GM19397 (cell line): ENCODE results near the gene CACNA1C.

Source experiments
- ATAC-seq: cut with Tn5 transposase; IDR thresholded peaks from one replicate; pipeline ENCODE4 v1.9.1; 2021; ENCODE audit warnings: mild to moderate bottlenecking, moderate library complexity; ENCODE audit not compliant: unreplicated experiment

The CACNA1C gene

GRCh38 chr12:2378835-2379330 is 326.1 kb downstream of the CACNA1C start:
- no peak for ATAC-seq

DNA sequence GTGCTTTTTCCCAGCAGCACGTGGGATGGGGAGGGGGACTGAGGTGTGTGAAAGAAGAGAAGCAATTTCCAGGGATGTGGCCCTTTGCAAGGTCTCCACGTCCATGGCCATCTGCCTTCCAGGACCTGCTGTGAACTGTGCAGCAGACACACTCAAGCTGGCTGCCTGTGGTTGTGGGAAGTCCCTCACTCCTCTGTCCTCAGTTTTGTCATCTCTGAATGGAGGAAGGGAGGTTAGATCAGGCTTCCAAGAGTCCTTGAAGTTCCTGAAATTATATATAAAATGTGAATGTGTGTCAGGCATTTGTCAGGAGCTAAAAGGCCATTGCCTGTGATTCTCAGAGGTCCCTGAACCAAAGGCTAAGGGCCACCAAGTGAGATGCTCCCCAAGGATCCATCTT is 328.2 kb downstream of the CACNA1C start:
- ATAC-seq: no peak

DNA sequence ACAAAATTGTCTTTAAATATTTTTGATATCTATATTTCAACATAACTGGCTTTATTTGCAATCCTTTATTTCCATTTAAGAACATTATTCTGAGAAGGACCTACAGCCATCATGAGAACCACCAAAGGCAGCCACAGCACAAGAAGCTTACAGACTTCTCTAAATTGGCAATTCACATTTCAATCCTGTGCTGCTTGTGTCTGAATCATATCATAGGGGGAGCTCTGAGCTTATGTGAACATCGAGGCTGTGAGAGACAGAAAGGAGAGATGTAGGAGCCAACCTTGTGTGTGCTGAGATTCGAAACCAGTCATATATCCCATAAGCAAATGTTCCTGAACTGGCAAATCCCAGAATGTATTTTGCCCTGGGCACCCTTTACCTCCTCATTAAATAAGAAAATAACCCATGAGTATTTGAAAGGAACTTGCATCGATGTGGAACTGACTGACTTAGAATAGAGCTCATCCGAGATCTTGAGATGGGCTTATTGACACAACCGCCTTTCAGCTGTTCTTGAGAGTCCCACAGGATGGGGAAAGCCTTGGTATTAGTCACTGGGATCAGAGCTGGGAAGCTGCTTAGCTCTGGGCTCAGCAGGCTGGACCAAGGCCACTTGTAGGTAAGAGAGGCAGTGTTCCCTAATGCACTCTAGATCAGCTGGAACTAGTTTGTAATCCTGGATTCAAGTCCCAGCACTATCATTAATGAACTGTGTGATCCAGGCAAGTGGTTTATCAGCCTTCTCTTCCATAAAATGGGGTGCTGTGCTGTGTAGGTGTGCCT is 329.8 kb downstream of the CACNA1C start:
- ATAC-seq: no peak

DNA sequence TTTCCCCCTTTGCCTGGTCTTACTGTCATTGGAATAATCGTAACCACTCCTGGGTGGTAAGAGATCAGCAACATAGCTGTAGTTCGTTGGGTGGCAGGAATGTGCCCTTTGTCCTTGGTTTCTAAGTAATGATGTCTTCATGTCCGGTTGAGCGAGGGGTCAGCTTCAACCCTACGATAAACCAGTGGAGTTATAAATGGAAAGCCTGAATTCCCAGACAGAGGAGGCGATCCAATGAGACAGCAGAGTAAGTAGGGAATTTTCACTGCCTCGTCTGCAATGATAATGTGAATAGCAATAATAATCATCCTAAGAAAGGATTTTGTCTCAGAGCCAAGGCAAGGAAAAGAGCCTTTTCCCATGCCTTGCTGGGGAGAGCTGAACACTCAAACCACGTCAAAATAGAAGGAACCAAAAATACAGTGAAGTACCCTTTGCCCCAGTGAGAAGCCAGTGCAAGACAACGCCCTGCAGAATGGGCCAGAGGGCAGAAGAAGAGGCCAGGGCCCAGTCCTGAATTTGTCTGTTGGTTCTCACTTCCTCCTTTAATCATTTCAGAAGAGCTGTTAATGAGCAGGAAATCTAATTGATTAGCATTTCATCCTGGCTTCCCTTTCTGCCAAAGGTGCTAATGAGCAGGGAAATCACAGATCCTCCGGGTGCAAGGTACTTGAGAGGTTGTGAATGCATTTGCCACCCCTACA is 330.7 kb downstream of the CACNA1C start:
- ATAC-seq: no peak

- no peak for ATAC-seq
Observed at GRCh38 chr12:2384029-2384386, 331.2 kb downstream of the CACNA1C start.

DNA sequence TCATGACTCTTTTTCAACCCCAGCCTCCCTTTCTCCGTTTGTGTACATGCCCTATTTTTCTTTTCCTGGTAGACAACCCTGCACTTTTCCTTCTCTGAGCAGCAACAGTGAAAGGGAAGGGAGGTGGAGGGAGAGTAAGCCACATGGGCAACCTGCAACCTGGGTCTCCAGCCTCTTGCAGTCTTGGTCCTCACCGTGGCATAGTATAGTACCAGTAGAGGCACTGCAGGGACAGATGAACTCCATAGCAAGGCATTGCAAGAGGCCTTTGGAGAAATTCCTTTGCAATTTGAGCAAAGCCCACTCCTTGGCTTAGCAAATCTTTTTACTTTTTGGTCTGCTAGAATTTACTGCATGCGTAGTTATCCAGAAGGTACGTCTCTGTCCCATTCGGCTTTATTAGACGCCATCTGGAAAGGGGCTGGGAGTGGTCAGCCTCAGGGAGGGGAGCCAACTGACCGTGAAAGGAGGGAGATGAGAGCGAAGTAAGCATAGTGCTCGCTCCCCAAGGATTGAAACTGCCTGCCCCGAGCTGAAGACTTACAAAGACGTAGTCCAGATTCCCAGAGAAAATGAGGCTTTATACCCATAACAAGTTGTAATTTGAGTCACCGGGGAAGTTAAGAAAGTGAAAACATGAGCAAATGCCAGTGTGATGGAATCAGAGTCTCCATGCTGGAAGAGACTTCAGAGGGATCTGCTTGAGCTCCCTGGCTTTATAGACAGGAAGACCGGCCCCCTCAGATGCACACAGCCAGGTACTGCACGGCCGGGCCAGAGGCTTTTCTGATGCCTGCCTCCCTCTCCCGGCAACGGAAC is 332.0 kb downstream of the CACNA1C start:
- no peak for ATAC-seq

GRCh38 chr12:2385529-2385928 is 332.7 kb downstream of the CACNA1C start:
- no peak for ATAC-seq

- no peak for ATAC-seq
Observed at GRCh38 chr12:2386566-2386965, 333.8 kb downstream of the CACNA1C start.

- no peak for ATAC-seq
Observed at GRCh38 chr12:2387103-2387834, 334.5 kb downstream of the CACNA1C start.

DNA sequence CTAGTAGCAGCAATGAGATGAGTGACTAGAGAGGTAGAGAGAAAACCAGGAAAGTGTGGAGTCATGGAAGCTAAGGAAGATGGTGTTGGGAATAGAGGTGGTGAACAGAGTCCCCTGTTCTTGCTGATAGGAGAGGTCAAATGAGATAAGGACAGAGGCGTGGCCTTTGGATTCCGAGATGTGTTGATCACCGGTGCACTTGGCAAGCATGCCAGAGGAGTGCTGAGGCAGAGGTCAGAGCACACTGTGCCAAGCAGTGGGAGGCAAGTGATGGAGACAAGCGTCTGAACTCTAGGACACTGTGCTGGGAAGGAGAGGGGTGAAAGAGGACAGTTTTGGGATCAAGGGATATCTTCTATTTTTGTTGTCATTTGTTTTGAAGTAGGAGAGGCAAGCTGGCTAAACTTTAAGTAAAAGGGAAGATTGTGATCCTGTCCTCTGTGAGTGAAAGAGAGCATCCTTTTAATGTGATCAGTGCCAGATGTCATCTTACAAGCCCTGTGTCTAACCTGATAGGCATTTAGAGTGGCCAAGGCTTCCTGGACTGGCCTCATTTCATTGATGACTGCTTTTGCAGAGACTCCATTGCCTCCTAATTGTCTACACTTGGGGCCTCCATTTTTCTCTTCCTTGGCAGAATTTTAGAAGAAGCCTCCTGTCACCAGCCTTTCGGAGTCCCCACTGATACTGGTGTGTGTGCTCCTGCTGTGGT is 336.4 kb downstream of the CACNA1C start:
- ATAC-seq: no peak

DNA sequence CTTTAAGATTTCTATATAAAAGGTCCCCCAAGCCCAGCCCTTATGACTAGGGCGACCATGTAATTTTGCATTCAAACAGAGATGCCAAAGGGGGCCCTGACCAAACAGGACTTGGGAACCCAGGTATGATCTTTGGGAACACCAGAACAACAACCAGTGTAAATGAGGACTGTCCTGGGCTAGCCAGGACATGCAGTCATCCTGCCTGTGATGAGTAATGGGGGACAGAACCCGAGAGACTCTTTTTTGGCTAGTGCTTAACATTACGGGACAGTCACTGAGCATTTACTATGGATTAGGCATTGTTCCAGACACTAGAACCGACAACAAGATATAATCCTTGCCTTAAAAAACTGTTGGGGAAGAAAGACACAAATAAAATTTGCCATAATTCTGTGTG is 337.3 kb downstream of the CACNA1C start:
- ATAC-seq: no peak

DNA sequence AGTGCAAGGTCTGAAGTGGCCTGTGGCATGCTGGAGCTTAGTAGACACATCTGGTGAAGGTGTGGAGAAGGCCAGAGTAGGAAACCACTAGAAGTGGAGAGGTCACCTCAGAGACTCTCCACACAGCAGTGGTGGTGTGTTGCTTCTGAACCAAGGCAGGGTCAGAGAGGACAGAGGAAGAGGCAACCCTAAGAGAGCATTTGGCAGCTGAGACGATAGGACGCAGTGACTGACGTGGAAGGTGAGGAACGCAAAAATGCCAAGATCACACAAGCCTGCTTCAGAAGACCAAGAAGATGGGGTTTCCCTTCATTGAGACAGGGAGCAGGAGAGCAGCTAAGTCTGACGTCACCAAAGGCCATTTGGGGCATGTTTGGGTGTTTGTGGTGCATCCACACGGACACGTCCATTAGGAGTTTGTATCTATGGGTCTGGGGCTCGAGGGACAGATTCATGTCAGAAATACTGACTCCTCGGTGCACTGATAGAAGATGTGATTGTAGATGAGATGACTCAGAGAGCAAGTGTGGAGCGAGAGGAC is 338.1 kb downstream of the CACNA1C start:
- no peak for ATAC-seq

- ATAC-seq: no peak
Observed at GRCh38 chr12:2391740-2392331, 339.0 kb downstream of the CACNA1C start.

GRCh38 chr12:2393016-2393415 is 340.2 kb downstream of the CACNA1C start:
- ATAC-seq: no peak

DNA sequence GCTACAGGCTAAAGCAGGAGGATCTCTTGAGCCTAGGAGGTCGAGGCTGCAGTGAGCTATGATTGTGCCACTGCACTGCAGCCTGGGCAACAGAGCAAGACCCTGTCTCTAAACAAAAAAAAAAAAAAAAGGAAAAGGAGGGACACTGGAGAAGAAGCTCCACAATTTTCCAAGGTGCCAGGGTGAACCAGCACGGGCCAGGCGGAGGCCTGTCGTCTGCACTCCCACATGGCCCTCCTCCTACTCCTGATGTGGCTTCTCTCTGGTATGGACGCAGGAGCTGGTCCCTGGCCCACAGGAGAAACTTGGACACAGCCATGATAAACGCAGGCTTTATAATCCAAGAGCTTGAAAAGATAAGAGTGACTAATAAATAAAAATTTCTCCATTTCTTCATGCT is 341.2 kb downstream of the CACNA1C start:
- no peak for ATAC-seq

GRCh38 chr12:2395354-2395977 is 342.7 kb downstream of the CACNA1C start:
- ATAC-seq: no peak

DNA sequence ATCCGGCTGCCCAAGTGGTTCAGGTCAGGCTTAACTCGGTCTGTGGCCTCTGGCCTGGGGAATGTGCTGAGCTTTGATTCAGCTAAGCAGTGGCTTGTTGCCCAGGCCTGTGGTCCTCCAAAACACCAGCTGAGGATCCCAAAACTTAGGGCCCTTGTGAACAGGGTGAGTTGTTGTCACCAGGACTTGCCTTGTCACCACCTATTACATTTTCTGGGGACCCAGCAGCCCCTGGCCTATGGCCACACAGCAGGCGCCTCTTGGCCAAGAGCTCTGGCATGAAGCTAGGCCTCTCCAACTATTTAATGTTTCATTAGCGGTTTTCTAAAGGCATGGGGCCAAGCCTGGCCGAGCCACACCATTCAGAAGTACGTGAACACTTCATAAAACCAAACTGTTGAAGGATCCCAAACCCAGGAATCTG is 343.7 kb downstream of the CACNA1C start:
- ATAC-seq: no peak

DNA sequence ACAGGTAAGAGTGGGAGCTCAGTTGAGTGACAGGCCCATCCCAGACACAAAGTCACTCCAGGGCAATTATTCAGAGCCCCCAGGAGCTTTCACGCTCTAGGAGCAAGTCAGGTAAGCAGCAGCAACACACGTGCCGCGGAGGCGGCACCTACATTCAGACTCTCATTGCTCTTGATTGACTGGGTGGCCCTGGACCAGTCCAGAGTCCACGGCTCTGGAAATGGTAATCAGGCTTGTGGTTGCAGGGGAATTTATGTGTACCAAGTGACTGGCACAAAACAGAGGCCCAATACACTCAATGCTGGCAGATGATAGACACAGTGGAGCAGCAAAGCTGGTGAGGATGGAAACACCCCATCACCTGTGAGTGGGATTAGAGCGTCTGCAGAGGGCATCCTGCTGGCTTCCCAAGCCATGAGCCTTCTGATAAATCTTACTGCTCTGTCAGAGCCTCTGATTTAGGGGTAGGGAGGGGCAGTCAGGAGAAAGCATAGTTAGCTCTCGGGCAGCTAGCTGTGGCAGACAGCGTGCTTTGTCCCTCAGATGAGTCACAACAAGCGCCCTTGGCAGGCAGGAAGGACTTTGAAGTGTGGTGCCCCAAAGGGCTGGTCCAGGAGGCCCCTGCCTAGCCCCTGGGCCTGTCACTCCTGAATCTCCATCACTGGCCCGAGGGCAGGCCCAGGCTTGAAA is 344.7 kb downstream of the CACNA1C start:
- no peak for ATAC-seq
